Ishikawa (cell line): ENCODE results near the gene PPP1R9A.
A peak's percentile ranks its signal among the peaks of the same experiment; 100 is the strongest.

Source experiments
- CEBPB ChIP-seq: IDR thresholded peaks from 2 replicates; pipeline ENCODE4 v1.6.1; 2012
- CREB1 ChIP-seq: IDR thresholded peaks from 2 replicates; pipeline ENCODE4 v1.6.1; 2012; ENCODE audit warnings: low read depth
- EGR1 ChIP-seq: IDR thresholded peaks from 2 replicates; pipeline ENCODE4 v1.6.1; 2012
- EP300 ChIP-seq: IDR thresholded peaks from 2 replicates; pipeline ENCODE4 v1.6.1; 2012; ENCODE audit warnings: borderline replicate concordance
- FOXM1 ChIP-seq: IDR thresholded peaks from 2 replicates; pipeline ENCODE4 v1.6.1; 2012; ENCODE audit warnings: low read depth, borderline replicate concordance
- MAX ChIP-seq: IDR thresholded peaks from 2 replicates; pipeline ENCODE4 v1.6.1; 2012
- NFIC ChIP-seq: IDR thresholded peaks from 2 replicates; pipeline ENCODE4 v1.6.1; 2012
- RAD21 ChIP-seq: IDR thresholded peaks from 2 replicates; pipeline ENCODE4 v1.6.1; 2012; ENCODE audit warnings: low read depth
- REST ChIP-seq: IDR thresholded peaks from 2 replicates; pipeline ENCODE4 v1.6.1; 2012; ENCODE audit warnings: low read depth, mild to moderate bottlenecking
- TAF1 ChIP-seq: IDR thresholded peaks from 2 replicates; pipeline ENCODE4 v1.6.1; 2012; ENCODE audit warnings: low read depth, mild to moderate bottlenecking
- TCF12 ChIP-seq: IDR thresholded peaks from 2 replicates; pipeline ENCODE4 v1.6.1; 2012; ENCODE audit warnings: low read depth
- TEAD4 ChIP-seq: IDR thresholded peaks from 2 replicates; pipeline ENCODE4 v1.6.1; 2012
- USF1 ChIP-seq: IDR thresholded peaks from 2 replicates; pipeline ENCODE4 v1.6.1; 2012
- YY1 ChIP-seq: IDR thresholded peaks from 2 replicates; pipeline ENCODE4 v1.6.1; 2012; ENCODE audit warnings: low read depth
- ZBTB7A ChIP-seq: IDR thresholded peaks from 2 replicates; pipeline ENCODE4 v1.6.1; 2012; ENCODE audit warnings: low read depth

Gene PPP1R9A

DNA sequence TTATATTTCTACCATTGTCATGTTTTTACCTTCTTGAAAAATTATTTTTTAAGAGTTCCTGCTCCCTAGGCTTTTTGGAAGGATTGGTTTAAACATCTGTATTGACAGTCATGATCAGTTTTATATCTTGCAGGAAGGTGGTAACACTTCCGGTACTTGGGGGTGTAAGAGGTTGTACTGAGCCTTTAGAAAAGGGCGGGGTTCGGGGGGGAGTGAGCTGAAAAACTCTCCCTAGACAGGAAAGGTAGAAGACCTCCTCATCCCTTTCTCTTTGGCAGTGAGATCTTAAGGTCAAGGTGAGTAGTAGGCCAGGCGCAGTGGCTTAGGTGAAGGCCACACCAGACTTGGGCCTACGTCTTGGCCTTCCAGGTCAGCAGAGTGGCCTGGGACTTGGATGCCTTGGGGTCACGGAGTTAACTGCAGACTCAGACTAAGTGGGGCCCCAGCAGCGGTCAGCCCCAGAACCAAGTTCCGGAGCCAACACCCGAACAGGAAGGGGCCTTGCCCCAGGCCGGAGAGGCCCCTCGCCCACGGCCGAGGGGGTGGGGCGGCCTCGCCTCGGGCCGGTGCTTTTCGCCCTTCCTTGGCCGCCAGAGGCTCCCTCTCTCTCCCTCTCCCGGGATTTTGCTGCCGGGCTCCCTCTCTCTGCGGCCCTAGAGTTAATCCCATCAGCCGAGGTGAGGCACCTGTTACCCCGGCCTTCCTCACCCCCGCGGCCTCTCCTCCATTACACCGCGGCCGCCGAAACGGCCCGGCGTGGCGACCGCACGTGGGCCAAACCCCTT is at the start of gene PPP1R9A:
PPP1R9A (plus strand) TSS at position 569 of the 785 bp plus-strand sequence. CDS start 2,520 bp downstream, outside the sequence.
- TF ChIP-seq RAD21 (peak; percentile 21; the same call in 1 of the 2 replicates), YY1 (no peak; the same call in 1 of the 2 replicates), MAX (0 out of 2 replicates have a peak, but pooled peaks have one; percentile 26), EGR1 (0 out of 2 replicates have a peak, but pooled peaks have one; percentile 24), TAF1 (peak; percentile 46; the same call in 1 of the 2 replicates), TCF12 (0 out of 2 replicates have a peak, but pooled peaks have one; percentile 12), CREB1 (no peak)

- TF ChIP-seq ZBTB7A (no peak), TEAD4 (no peak), TAF1 (no peak), REST (no peak), CREB1 (no peak), YY1 (no peak), TCF12 (no peak)
These were observed 36.3 kb upstream of the PPP1R9A start for GRCh38 chr7:94871132-94871531.

GRCh38 chr7:94873239-94873638 is 34.2 kb upstream of the PPP1R9A start:
- no peak for TF ChIP-seq ZBTB7A
- no peak for TF ChIP-seq CEBPB
- no peak for TF ChIP-seq USF1
- TF ChIP-seq TCF12 = no peak
- TF ChIP-seq REST = no peak
- TF ChIP-seq MAX = no peak
- TF ChIP-seq TAF1 = no peak
- TF ChIP-seq FOXM1 = no peak

GRCh38 chr7:94874036-94874785 is 33.2 kb upstream of the PPP1R9A start:
- TF ChIP-seq USF1 = no peak
- TF ChIP-seq NFIC = no peak
- TF ChIP-seq CREB1 = no peak
- no peak for TF ChIP-seq FOXM1
- no peak for TF ChIP-seq TEAD4
- TF ChIP-seq YY1 = no peak
- no peak for TF ChIP-seq MAX
- TF ChIP-seq ZBTB7A = no peak
- no peak for TF ChIP-seq REST
- no peak for TF ChIP-seq TAF1
- TF ChIP-seq EP300 = no peak
- no peak for TF ChIP-seq RAD21
- TF ChIP-seq EGR1 = no peak
- TF ChIP-seq CEBPB = no peak
- TF ChIP-seq TCF12 = no peak
